ENCODE measurements around the gene DNM3.
"Not testable (repeated sequence)": the region's sequence is repeated elsewhere in the genome, so short reads cannot be mapped to it uniquely, and the experiment has no call there.

Gene DNM3

DNA sequence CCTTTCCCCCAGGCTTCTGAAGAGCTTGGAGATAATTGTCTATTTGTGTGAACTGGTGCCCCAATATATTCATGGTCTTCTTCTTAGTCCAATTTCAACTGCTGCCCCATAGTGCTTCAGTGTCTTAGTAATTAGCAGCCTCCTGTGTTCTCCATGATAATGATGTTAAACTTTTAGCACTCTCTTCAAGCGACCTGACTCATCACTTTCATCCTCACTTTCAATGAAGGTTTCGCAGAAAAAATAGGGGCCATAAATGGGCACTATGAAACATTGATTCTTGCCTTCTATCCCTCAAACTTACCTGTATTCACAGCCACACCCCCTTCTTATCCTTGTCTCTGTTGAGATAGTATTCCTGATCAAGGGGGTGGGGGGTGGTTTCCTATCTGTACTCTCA lies 210.6 kb downstream of the DNM3 start:
- no peak for DNase-seq (ENCODE audit: low spot score)
- TF ChIP-seq, protein P1, sequence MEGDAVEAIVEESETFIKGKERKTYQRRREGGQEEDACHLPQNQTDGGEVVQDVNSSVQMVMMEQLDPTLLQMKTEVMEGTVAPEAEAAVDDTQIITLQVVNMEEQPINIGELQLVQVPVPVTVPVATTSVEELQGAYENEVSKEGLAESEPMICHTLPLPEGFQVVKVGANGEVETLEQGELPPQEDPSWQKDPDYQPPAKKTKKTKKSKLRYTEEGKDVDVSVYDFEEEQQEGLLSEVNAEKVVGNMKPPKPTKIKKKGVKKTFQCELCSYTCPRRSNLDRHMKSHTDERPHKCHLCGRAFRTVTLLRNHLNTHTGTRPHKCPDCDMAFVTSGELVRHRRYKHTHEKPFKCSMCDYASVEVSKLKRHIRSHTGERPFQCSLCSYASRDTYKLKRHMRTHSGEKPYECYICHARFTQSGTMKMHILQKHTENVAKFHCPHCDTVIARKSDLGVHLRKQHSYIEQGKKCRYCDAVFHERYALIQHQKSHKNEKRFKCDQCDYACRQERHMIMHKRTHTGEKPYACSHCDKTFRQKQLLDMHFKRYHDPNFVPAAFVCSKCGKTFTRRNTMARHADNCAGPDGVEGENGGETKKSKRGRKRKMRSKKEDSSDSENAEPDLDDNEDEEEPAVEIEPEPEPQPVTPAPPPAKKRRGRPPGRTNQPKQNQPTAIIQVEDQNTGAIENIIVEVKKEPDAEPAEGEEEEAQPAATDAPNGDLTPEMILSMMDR (IDR thresholded peaks at IDR 0.05) = no peak
- Histone ChIP-seq H3K27ac (no peak overlapping the region), H3K4me3 (no peak overlapping the region)

DNA sequence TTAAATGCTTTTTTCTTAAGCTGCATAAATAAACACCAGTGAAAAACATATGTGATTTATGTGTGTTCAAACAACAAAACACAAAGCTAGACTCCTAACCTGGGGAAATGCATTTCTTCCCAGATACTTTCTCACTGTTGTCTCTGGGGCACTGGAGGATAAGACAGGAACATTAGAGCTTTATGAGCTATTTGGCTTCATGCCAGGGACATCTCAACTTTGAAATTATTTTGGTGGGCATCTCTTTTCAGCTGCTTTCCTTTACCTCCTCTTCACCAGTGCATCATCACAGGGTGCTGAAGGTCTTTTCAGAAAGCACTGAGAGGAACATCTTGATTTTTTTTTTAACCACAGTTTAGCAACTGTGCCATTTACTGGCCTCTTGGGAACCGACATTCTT lies 212.9 kb downstream of the DNM3 start:
- TF ChIP-seq, protein P1 (IDR thresholded peaks at IDR 0.05) = no peak
- DNase-seq (ENCODE audit: low spot score) = no peak
- Histone ChIP-seq H3K27ac (no peak overlapping the region), H3K4me3 (no peak overlapping the region)

DNA sequence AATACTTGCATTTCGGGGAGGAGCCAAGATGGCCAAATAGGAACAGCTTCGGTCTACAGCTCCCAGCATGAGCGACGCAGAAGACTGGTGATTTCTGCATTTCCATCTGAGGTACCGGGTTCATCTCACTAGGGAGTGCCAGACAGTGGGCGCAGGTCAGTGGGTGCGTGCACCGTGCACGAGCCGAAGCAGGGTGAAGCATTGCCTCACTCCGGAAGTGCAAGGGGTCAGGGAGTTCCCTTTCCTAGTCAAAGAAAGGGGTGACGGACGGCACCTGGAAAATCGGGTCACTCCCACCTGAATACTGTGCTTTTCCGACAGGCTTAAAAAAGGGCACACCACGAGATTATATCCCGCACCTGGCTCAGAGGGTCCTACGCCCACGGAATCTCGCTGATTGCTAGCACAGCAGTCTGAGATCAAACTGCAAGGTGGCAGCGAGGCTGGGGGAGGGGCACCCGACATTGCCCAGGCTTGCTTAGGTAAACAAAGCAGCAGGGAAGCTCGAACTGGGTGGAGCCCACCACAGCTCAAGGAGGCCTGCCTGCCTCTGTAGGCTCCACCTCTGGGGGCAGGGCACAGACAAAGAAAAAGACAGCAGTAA lies 214.6 kb downstream of the DNM3 start:
- not testable (repeated sequence) for H3K4me3 ChIP-seq; H3K27ac ChIP-seq; DNase-seq (ENCODE audit: low spot score)

DNA sequence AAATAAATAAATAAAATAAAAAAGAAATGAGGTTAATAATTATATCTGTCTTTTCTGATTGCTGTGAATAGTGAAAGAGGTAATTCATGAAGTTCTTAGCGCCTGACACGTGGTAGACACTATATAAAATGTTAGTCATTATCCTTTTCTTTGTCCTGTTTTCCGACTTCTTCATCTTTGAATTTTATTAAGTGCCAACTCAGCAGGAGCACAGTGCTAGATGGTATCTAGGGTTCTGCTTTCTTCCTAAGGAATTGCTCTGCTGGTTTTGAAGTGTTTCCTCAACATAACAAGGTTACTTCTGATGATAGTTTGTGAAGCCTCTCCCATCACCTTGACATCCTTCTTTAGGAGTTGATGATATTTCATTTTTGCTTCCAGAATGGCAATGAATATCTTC lies 227.0 kb downstream of the DNM3 start:
- Histone ChIP-seq H3K27ac (no peak overlapping the region), H3K4me3 (no peak overlapping the region)
- no peak for DNase-seq (ENCODE audit: low spot score)
- TF ChIP-seq, protein P1 (IDR thresholded peaks at IDR 0.05) = no peak

DNA sequence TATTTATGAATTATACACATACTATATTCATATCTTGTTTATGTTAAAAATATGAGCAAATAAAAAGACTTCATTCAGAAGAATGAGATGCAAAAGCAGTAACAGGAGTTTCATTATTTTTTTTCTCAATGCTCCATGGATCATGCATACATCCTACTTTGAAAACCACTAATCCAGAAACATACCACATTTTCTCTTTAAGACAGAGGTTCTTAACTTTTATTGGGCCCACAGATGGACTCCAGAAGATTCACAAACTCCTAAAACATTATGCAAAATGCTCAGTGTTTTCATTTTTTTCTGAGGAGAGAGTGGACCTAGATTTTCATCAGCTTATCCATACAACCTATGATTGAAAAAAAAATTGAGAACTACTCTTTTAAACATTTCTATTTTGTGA lies 227.8 kb downstream of the DNM3 start:
- no peak for DNase-seq (ENCODE audit: low spot score)
- Histone ChIP-seq H3K27ac (no peak overlapping the region), H3K4me3 (no peak overlapping the region)
- TF ChIP-seq, protein P1 (IDR thresholded peaks at IDR 0.05) = no peak

DNA sequence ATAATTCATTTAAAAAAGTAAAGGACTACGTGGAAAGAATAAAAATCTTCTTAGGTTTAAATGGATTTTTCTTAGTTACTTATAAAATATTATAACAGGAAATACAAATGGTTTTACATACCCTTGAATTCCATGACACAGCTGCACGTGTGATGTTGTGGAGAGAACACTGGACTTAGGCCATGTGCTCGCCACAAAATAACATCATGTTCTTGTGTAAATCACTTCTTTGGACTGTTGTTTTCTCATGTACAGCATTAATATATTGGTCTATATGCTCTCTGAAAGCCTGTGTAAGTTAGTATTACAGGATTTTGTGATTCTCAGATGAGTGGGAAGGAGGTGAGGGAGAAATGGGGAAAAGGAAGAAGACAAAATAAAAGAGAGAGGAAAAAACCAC lies 228.2 kb downstream of the DNM3 start:
- no peak overlapping the region for H3K27ac ChIP-seq
- DNase-seq (ENCODE audit: low spot score) = no peak
- no peak overlapping the region for H3K4me3 ChIP-seq
- TF ChIP-seq, protein P1 (IDR thresholded peaks at IDR 0.05) = no peak

DNA sequence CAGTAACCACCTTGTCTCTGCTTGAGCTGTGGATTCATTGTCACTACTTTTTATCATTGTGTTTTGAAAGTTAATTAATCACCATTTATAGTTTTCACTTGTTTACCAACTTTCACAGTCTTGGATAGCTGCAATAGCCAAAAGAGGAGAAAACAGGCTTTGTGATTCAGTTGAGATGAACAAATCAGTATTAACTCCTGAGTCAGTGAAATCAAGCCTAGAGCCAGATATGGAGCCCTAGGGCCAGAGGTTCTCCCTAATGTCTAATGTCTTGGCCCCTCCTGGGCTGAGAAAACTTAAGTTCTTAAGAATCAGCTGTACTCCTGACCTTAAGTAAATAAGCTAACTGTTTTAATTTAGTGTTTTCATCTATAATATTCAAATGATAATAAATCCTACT lies 228.8 kb downstream of the DNM3 start:
- TF ChIP-seq, protein P1 (IDR thresholded peaks at IDR 0.05) = no peak
- H3K27ac ChIP-seq = no peak overlapping the region
- H3K4me3 ChIP-seq = no peak overlapping the region
- DNase-seq (ENCODE audit: low spot score) = no peak

DNA sequence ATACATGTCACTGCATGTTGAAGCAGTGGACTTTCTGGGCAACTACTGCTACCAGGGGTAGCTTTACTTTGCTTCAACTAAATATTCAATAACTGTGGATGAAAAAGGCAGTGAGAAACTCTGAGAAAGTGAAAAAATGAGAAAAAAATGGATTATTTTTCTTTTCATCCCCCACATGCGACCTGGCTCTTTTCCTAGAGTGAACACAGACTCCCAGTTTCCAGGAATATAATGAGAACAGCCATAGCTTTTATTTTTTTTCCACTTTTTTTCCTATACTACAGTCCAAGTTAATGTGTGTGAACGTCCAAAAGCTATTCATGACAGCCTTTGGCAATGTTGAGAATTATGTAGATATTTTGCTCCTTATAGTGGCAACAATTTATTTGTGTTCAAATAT lies 230.4 kb downstream of the DNM3 start:
- Histone ChIP-seq H3K27ac (no peak overlapping the region), H3K4me3 (no peak overlapping the region)
- no peak for DNase-seq (ENCODE audit: low spot score)
- TF ChIP-seq, protein P1 (IDR thresholded peaks at IDR 0.05) = no peak

DNA sequence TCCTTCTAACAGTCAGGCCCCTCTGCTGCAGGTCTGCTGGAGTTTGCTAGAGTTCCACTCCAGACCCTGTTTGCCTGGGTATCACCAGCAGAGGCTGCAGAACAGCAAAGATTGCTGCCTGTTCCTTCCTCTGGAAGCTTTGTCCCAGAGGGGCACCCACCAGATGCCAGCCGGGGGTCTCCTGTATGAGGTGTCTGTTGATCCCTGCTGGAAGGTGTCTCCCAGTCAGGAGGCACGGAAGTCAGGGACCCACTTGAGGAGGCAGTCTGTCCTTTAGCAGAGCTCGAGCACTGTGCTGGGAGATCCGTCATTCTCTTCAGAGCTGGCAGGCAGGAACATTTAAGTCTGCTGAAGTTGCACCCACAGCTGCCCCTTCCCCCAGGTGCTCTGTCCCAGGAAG lies 238.6 kb downstream of the DNM3 start:
- not testable (repeated sequence) for H3K27ac ChIP-seq; H3K4me3 ChIP-seq; DNase-seq (ENCODE audit: low spot score)

Data from coronary artery (tissue), 2 donors.